K562 treated with DMSO at 1 percent for 4 hours (cell line): Measurements from ENCODE around the gene COX7B2. TPM values are rescaled to one million over a fixed set of nuclear protein-coding genes. Genes with fewer than 3 reads are reported as not detected.

ENCODE experiments used
- total RNA-seq: library from RNA; unstranded; fragments of 300-600 nt; gene quantifications from 2 replicates; pipeline ENCODE4 v1.2.3, GENCODE V29; 2022; ENCODE audit not compliant: insufficient read depth

COX7B2 gene, protein sequence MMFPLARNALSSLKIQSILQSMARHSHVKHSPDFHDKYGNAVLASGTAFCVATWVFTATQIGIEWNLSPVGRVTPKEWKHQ
- total RNA-seq: not detected in 2 replicates

DNA sequence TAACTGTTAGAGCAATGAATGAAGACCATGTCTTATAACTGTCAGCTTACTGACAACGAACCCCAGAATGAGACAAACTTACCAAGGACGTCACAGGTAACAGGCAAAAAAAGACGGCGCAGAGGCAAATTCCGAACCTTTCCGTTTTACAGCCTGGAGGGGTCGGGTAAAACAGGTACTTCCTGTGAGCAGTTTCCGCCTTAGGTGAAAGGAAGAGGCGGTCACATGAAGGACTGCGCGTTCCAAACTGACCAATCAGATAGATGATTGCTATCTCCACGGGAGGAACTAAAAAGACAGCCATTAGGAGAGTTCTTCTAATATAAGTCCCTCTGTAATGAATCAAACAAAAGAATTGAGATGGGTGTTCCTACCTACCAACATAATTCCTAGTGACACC is at the start of gene COX7B2:
TSS of gene COX7B2 (minus strand) at position 168 of the 400 bp plus-strand sequence. CDS start 174,053 bp downstream, outside the sequence.

Other genes with a start within 250 kb of the COX7B2 start
- not detected in 2 replicates for gene GABRA4, start 84.3 kb upstream of the COX7B2 start, total RNA-seq
- gene GABRB1, start 122.3 kb upstream of the COX7B2 start, total RNA-seq: not detected in 2 replicates